ENCODE results near the gene FAM111A.

The FAM111A gene

GRCh38 chr11:59179121-59179520, 36.5 kb downstream of the FAM111A start:
- no peak for DNase-seq (ENCODE audit: low read depth in 2 of 2)

- no peak for DNase-seq (ENCODE audit: low read depth in 2 of 2)
These were observed 37.6 kb downstream of the FAM111A start for GRCh38 chr11:59180168-59180776.

- no peak for DNase-seq (ENCODE audit: low read depth in 2 of 2)
These were observed 38.3 kb downstream of the FAM111A start for GRCh38 chr11:59180907-59181306.

- DNase-seq (ENCODE audit: low read depth in 2 of 2), result no peak
These were observed 39.2 kb downstream of the FAM111A start for GRCh38 chr11:59181746-59182456.

GRCh38 chr11:59182457-59183151, 39.9 kb downstream of the FAM111A start:
- DNase-seq (ENCODE audit: low read depth in 2 of 2), result no peak

- no peak for DNase-seq (ENCODE audit: low read depth in 2 of 2)
These were observed 41.1 kb downstream of the FAM111A start for GRCh38 chr11:59183771-59184170.

GRCh38 chr11:59184691-59185339, 42.2 kb downstream of the FAM111A start:
- no peak for DNase-seq (ENCODE audit: low read depth in 2 of 2)

- DNase-seq (ENCODE audit: low read depth in 2 of 2), result no peak
These were observed 42.8 kb downstream of the FAM111A start for GRCh38 chr11:59185386-59185945.

GRCh38 chr11:59186130-59186594, 43.5 kb downstream of the FAM111A start:
- no peak for DNase-seq (ENCODE audit: low read depth in 2 of 2)

GRCh38 chr11:59187035-59187434, 44.4 kb downstream of the FAM111A start:
- DNase-seq (ENCODE audit: low read depth in 2 of 2), result no peak

- DNase-seq (ENCODE audit: low read depth in 2 of 2), result no peak
These were observed 44.9 kb downstream of the FAM111A start for GRCh38 chr11:59187587-59187986.

GRCh38 chr11:59188954-59189353, 46.3 kb downstream of the FAM111A start:
- no peak for DNase-seq (ENCODE audit: low read depth in 2 of 2)

GRCh38 chr11:59189986-59190385, 47.3 kb downstream of the FAM111A start:
- no peak for DNase-seq (ENCODE audit: low read depth in 2 of 2)

GRCh38 chr11:59191095-59191494, 48.4 kb downstream of the FAM111A start:
- DNase-seq (ENCODE audit: low read depth in 2 of 2), result no peak

- DNase-seq (ENCODE audit: low read depth in 2 of 2), result no peak
These were observed 49.2 kb downstream of the FAM111A start for GRCh38 chr11:59191890-59192289.

- DNase-seq (ENCODE audit: low read depth in 2 of 2), result no peak
These were observed 49.9 kb downstream of the FAM111A start for GRCh38 chr11:59192446-59193020.

- DNase-seq (ENCODE audit: low read depth in 2 of 2), result no peak
These were observed 51.0 kb downstream of the FAM111A start for GRCh38 chr11:59193587-59194130.

GRCh38 chr11:59195586-59195985, 52.9 kb downstream of the FAM111A start:
- DNase-seq (ENCODE audit: low read depth in 2 of 2), result no peak

- DNase-seq (ENCODE audit: low read depth in 2 of 2), result no peak
These were observed 54.1 kb downstream of the FAM111A start for GRCh38 chr11:59196777-59197176.

- no peak for DNase-seq (ENCODE audit: low read depth in 2 of 2)
These were observed 55.3 kb downstream of the FAM111A start for GRCh38 chr11:59197991-59198390.

- no peak for DNase-seq (ENCODE audit: low read depth in 2 of 2)
These were observed 56.1 kb downstream of the FAM111A start for GRCh38 chr11:59198726-59199125.
